Activated CD8-positive, alpha-beta T cell treated with anti-CD3 and anti-CD28 coated beads, Interleukin-2, amount 10 ng/mL, durations not matched to agents 7 days and 5 days (primary cell): Measurements from ENCODE around the gene DTD1. TPM values are rescaled to one million over a fixed set of nuclear protein-coding genes. Genes with fewer than 3 reads are reported as not detected.

Experiments
- ATAC-seq: fragments of 150-1000 bp; cut with Tn5 transposase; one replicate; pipeline ENCODE4 v1.10.0; 2021; ENCODE audit warnings: moderate library complexity
- CTCF ChIA-PET: fragments of 350-600 bp; sonication (Branson Sonifier 250); formaldehyde crosslinking; loops from one replicate; lab custom pipeline; 2021; ENCODE audit warnings: antibody characterized with exemption; lab: Charles Lee
- POLR2A ChIA-PET: fragments of 350-600 bp; sonication (Branson Sonifier 250); formaldehyde crosslinking; loops from one replicate; lab custom pipeline; 2021; ENCODE audit warnings: antibody characterized with exemption; lab: Charles Lee
- DNase-seq: peaks from one replicate; pipeline ENCODE4 v3.0.0-alpha.2; 2020
- H3K27ac Mint-ChIP-seq: one replicate; pipeline ENCODE4 v1.8.0; 2021; ENCODE audit warnings: mild to moderate bottlenecking, mixed read lengths
- H3K27me3 Mint-ChIP-seq: one replicate; pipeline ENCODE4 v1.8.0; 2021; ENCODE audit warnings: low read depth, mixed read lengths
- H3K36me3 Mint-ChIP-seq: one replicate; pipeline ENCODE4 v1.8.0; 2021; ENCODE audit warnings: low read depth, mixed read lengths
- H3K4me1 Mint-ChIP-seq: one replicate; pipeline ENCODE4 v1.8.0; 2021; ENCODE audit warnings: low read depth, mixed read lengths
- H3K4me3 Mint-ChIP-seq: one replicate; pipeline ENCODE4 v1.8.0; 2021; ENCODE audit warnings: mild to moderate bottlenecking, mixed read lengths
- H3K9me3 Mint-ChIP-seq: one replicate; pipeline ENCODE4 v1.8.0; 2022; ENCODE audit warnings: mixed read lengths; ENCODE audit not compliant: insufficient read depth
- total RNA-seq, 2 experiments: library from RNA; stranded (reverse); gene quantifications; one replicate each; pipeline ENCODE4 v1.2.3, GENCODE V29; 2021

DTD1 gene
- total RNA-seq, 2 experiments from 2014 or later, result 25.9 to 28.5 TPM

DNA sequence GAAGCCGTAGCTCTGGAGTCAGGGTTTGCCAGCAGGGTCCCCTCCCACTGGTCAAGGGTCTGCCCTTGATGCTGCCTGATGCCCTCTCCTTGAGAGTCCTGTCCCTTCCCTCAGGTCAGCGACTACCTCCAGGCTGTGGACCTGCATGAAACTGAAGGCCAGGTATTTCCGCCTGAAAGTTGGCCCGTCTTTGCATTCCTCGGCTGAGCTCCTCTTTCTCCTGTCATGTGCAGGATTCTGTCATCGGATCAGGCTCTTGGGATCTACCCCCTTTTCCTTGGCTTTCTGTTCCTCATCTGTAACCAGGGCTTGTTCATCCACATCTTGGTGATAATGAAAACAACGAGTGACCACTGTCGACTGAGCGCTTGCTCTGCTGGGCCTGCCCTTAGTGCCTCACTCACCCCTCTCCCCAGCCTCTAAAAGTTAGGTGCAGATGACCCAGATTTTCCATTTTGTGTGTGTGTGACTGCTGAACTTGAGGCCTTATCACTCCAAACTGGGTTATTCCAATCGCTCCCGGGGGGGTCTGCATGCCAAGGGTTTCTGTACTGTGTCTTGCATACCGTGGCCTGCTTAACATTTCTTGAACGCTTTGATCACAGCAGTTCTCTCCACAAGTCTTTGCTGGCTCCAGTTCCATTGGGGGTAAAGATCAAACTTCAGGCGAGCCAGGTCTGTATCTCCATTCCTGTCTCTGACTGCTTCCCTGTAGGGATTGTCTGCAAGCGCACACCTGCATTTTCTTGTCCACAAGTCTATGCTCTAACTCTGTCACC is 81.6 kb downstream of the DTD1 start:
- no peaks in the 10 kb centered on the region for H3K4me1 Mint-ChIP-seq
- no peak overlapping the region for H3K27ac Mint-ChIP-seq
- H3K36me3 Mint-ChIP-seq, result no peaks in the 10 kb centered on the region
- no peaks in the 10 kb centered on the region for H3K27me3 Mint-ChIP-seq
- ATAC-seq, result no peak
- POLR2A ChIA-PET, result no interaction called here
- DNase-seq, result no peak
- H3K9me3 Mint-ChIP-seq, result no peaks in the 10 kb centered on the region
- CTCF ChIA-PET, result no interaction called here
- H3K4me3 Mint-ChIP-seq, result no peak overlapping the region

- Mint-ChIP-seq H3K36me3 (no peaks in the 10 kb centered on the region), H3K4me3 (no peak overlapping the region), H3K9me3 (no peaks in the 10 kb centered on the region), H3K4me1 (no peaks in the 10 kb centered on the region), H3K27ac (no peak overlapping the region), H3K27me3 (no peaks in the 10 kb centered on the region)
- no peak for DNase-seq
- ChIA-PET CTCF (no interaction called here), POLR2A (no interaction called here)
- ATAC-seq, result no peak
Observed at GRCh38 chr20:18671203-18671710, 83.4 kb downstream of the DTD1 start.

- Mint-ChIP-seq H3K4me1 (no peaks in the 10 kb centered on the region), H3K9me3 (no peaks in the 10 kb centered on the region), H3K4me3 (no peak overlapping the region), H3K27ac (no peak overlapping the region), H3K36me3 (no peaks in the 10 kb centered on the region), H3K27me3 (no peaks in the 10 kb centered on the region)
- POLR2A ChIA-PET, result interaction anchor here (0.6 kb wide), 1 partner anchor 150 kb away, joined by 3 read pairs; no protein-coding TSS in a partner anchor
- no peak for ATAC-seq
- CTCF ChIA-PET, result interaction anchor here (0.7 kb wide), 1 partner anchor 81 kb away, joined by 4 read pairs; no protein-coding TSS in a partner anchor
- DNase-seq, result no peak
Observed at GRCh38 chr20:18672834-18673233, 85.0 kb downstream of the DTD1 start.

GRCh38 chr20:18676396-18676795 is 88.5 kb downstream of the DTD1 start:
- Mint-ChIP-seq H3K27ac (no peak overlapping the region), H3K36me3 (no peaks in the 10 kb centered on the region), H3K4me1 (no peaks in the 10 kb centered on the region), H3K9me3 (no peaks in the 10 kb centered on the region), H3K4me3 (no peak overlapping the region), H3K27me3 (no peaks in the 10 kb centered on the region)
- ChIA-PET CTCF (no interaction called here), POLR2A (no interaction called here)
- no peak for DNase-seq
- no peak for ATAC-seq

DNA sequence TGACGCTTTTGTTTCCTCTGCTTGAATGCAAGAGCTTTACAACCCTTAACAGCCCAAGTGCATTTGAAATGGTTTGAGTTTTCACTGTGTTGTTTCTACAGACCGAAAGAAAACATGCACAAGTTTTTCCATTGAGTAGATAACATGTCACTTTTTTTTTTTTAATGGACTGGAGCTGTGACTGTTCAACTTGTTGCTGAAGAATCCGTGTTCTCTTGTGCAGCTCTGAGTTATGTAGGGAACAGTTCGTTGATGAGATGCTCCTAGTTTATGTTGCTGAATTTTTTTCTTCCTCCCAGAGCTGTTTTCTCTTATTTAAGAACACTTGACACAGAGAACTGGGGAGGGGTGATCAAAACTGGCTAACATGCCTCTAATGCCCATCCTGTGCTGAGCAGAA is 89.3 kb downstream of the DTD1 start:
- ATAC-seq (no peak), DNase-seq (no peak)
- no peak overlapping the region for H3K4me3 Mint-ChIP-seq
- ChIA-PET CTCF (no interaction called here), POLR2A (no interaction called here)
- no peak overlapping the region for H3K27ac Mint-ChIP-seq
- no peaks in the 10 kb centered on the region for H3K4me1 Mint-ChIP-seq
- no peaks in the 10 kb centered on the region for H3K36me3 Mint-ChIP-seq
- no peaks in the 10 kb centered on the region for H3K9me3 Mint-ChIP-seq
- no peaks in the 10 kb centered on the region for H3K27me3 Mint-ChIP-seq

- Mint-ChIP-seq H3K4me1 (no peaks in the 10 kb centered on the region), H3K9me3 (no peaks in the 10 kb centered on the region), H3K27ac (no peak overlapping the region), H3K4me3 (no peak overlapping the region), H3K36me3 (peaks cover 1% of the 10 kb centered on the region), H3K27me3 (no peaks in the 10 kb centered on the region)
- CTCF ChIA-PET, result no interaction called here
- ATAC-seq (no peak), DNase-seq (no peak)
- POLR2A ChIA-PET, result no interaction called here
Observed at GRCh38 chr20:18678549-18679419, 90.9 kb downstream of the DTD1 start.

- CTCF ChIA-PET, result no interaction called here
- no peak overlapping the region for H3K4me3 Mint-ChIP-seq
- POLR2A ChIA-PET, result no interaction called here
- no peak for DNase-seq
- H3K27me3 Mint-ChIP-seq, result no peaks in the 10 kb centered on the region
- H3K4me1 Mint-ChIP-seq, result no peaks in the 10 kb centered on the region
- no peaks in the 10 kb centered on the region for H3K9me3 Mint-ChIP-seq
- peaks cover 1% of the 10 kb centered on the region for H3K36me3 Mint-ChIP-seq
- ATAC-seq, result no peak
- no peak overlapping the region for H3K27ac Mint-ChIP-seq
Observed at GRCh38 chr20:18683839-18684238, 96.0 kb downstream of the DTD1 start.

- ATAC-seq, result no peak
Observed at GRCh38 chr20:18684775-18685174, 96.9 kb downstream of the DTD1 start.

GRCh38 chr20:18685406-18685805 is 97.6 kb downstream of the DTD1 start:
- DNase-seq (no peak), ATAC-seq (no peak)
- Mint-ChIP-seq H3K36me3 (peaks cover 1% of the 10 kb centered on the region), H3K4me3 (no peak overlapping the region), H3K27me3 (no peaks in the 10 kb centered on the region), H3K27ac (no peak overlapping the region), H3K4me1 (no peaks in the 10 kb centered on the region), H3K9me3 (no peaks in the 10 kb centered on the region)
- POLR2A ChIA-PET, result no interaction called here
- CTCF ChIA-PET, result no interaction called here

More at GRCh38 chr20:18684775-18685174, 96.9 kb downstream of the DTD1 start:
- DNase-seq, result no peak
- Mint-ChIP-seq H3K4me1 (no peaks in the 10 kb centered on the region), H3K27ac (no peak overlapping the region), H3K27me3 (no peaks in the 10 kb centered on the region), H3K9me3 (no peaks in the 10 kb centered on the region), H3K4me3 (no peak overlapping the region), H3K36me3 (peaks cover 1% of the 10 kb centered on the region)
- ChIA-PET CTCF (no interaction called here), POLR2A (no interaction called here)

GRCh38 chr20:18686696-18687095 is 98.8 kb downstream of the DTD1 start:
- POLR2A ChIA-PET, result no interaction called here
- Mint-ChIP-seq H3K27me3 (no peaks in the 10 kb centered on the region), H3K9me3 (no peaks in the 10 kb centered on the region), H3K4me1 (no peaks in the 10 kb centered on the region), H3K27ac (no peak overlapping the region), H3K36me3 (peaks cover 1% of the 10 kb centered on the region), H3K4me3 (no peak overlapping the region)
- DNase-seq (no peak), ATAC-seq (no peak)
- CTCF ChIA-PET, result no interaction called here

DNA sequence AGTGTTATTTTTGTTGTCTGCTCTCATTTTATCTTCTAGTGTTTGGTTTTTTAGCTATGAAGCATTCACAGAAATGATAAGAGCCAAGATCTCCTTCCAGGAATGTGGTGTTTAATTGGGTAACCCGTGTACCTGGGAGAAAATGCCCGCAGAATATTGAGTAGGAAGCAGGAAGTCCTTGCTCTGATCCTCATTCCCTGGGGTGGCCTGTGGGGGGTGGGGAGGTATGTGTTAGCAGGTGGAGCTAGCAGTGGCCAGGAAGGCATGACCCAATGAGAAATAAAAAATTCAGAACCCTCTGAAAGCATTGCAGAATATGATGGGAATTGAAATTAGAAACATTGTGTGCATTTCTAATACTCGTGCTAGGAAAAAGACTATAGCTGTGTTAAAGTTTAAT is 100.8 kb downstream of the DTD1 start:
- no peaks in the 10 kb centered on the region for H3K27me3 Mint-ChIP-seq
- CTCF ChIA-PET, result no interaction called here
- DNase-seq, result no peak
- no peak for ATAC-seq
- POLR2A ChIA-PET, result no interaction called here
- no peaks in the 10 kb centered on the region for H3K36me3 Mint-ChIP-seq
- no peak overlapping the region for H3K4me3 Mint-ChIP-seq
- H3K27ac Mint-ChIP-seq, result no peak overlapping the region
- no peaks in the 10 kb centered on the region for H3K9me3 Mint-ChIP-seq
- no peaks in the 10 kb centered on the region for H3K4me1 Mint-ChIP-seq

- Mint-ChIP-seq H3K27me3 (no peaks in the 10 kb centered on the region), H3K4me1 (no peaks in the 10 kb centered on the region), H3K36me3 (no peaks in the 10 kb centered on the region), H3K4me3 (no peak overlapping the region), H3K27ac (no peak overlapping the region), H3K9me3 (no peaks in the 10 kb centered on the region)
- ATAC-seq (no peak), DNase-seq (no peak)
- CTCF ChIA-PET, result no interaction called here
- POLR2A ChIA-PET, result no interaction called here
Observed at GRCh38 chr20:18689557-18689956, 101.7 kb downstream of the DTD1 start.
